ENCODE measurements around the gene RNF112. TPM values are rescaled to one million over a fixed set of nuclear protein-coding genes. Genes with fewer than 3 reads are reported as not detected.

Gene RNF112
- total RNA-seq, 5 donors from 2014 or later (not counting 1 experiment from before 2014, with no cell fraction given): 0.40 to 1.8 (median 1.2) TPM

GRCh38 chr17:19363460-19364035 lies 47.5 kb upstream of the RNF112 start:
- no peaks in the 10 kb centered on the region for H3K36me3 ChIP-seq (ENCODE audit: control insufficient read depth in 2 of 2, extremely low read depth in 1 of 2, insufficient read depth in 1 of 2, low read length in 1 of 2)
- H3K27ac Mint-ChIP-seq: no peak overlapping the region
- peaks cover 0 to 32% of the 10 kb centered on the region in 2 experiments for H3K27me3 ChIP-seq (replicated peaks in 1 of 2; ENCODE audit: control insufficient read depth in 2 of 2, extremely low read depth in 1 of 2, insufficient read depth in 2 of 2, low read length in 1 of 2)
- H3K9me3 Mint-ChIP-seq: no peaks in the 10 kb centered on the region
- ATAC-seq (replicated peaks in 1 of 4) (no peak), DNase-seq (no peak)
- WGBS (ENCODE audit: insufficient coverage): 70% methylated on average over 2 of the region's 6 CpGs
- no peaks in the 10 kb centered on the region for H3K9me3 ChIP-seq
- peaks cover 0 to 14% of the 10 kb centered on the region in 2 experiments for H3K4me1 ChIP-seq (ENCODE audit: control insufficient read depth in 1 of 2, extremely low read depth in 1 of 2, insufficient read depth in 2 of 2, low read length in 2 of 2)
- H3K27me3 Mint-ChIP-seq: peaks cover 9 to 15% of the 10 kb centered on the region in 2 donors
- peaks cover 0 to 14% (median 7%) of the 10 kb centered on the region in 3 donors for H3K4me1 Mint-ChIP-seq
- no peaks in the 10 kb centered on the region for H3K36me3 Mint-ChIP-seq
- H3K4me3 ChIP-seq (ENCODE audit: control insufficient read depth in 1 of 2, extremely low read depth in 1 of 2, low read length in 1 of 2): no peak overlapping the region
- ChIA-PET CTCF (interaction anchor here (0.5 to 2.2 kb wide), 10 partner anchors 8 to 409 kb away, joined by 3 to 64 read pairs (median 6); partner anchors contain the start of gene MAPK7 (in 2 of the 2)), POLR2A (no interaction called here)
- peak overlapping the region in 1 of 3 donors; percentile 31 for H3K4me3 Mint-ChIP-seq
- no peak overlapping the region for H3K27ac ChIP-seq (ENCODE audit: low read length)

GRCh38 chr17:19364699-19365498 lies 46.1 kb upstream of the RNF112 start:
- POLR2A ChIA-PET: interaction anchor here (0.6 to 0.7 kb wide), 2 partner anchors 12 to 13 kb away, joined by 3 to 6 read pairs; no protein-coding TSS in a partner anchor
- no peak for ATAC-seq (replicated peaks in 1 of 4)

GRCh38 chr17:19365499-19365817 lies 45.6 kb upstream of the RNF112 start:
- H3K27me3 Mint-ChIP-seq: peaks cover 0 to 4% of the 10 kb centered on the region in 2 donors
- peaks cover 8 to 30% of the 10 kb centered on the region in 2 experiments for H3K4me1 ChIP-seq (ENCODE audit: control insufficient read depth in 1 of 2, extremely low read depth in 1 of 2, insufficient read depth in 2 of 2, low read length in 2 of 2)
- no peaks in the 10 kb centered on the region for H3K36me3 Mint-ChIP-seq
- no peak overlapping the region for H3K27ac ChIP-seq (ENCODE audit: low read length)
- H3K4me1 Mint-ChIP-seq: peaks cover 17 to 33% (median 23%) of the 10 kb centered on the region in 3 donors
- H3K4me3 Mint-ChIP-seq: no peak overlapping the region
- H3K27me3 ChIP-seq (replicated peaks in 1 of 2; ENCODE audit: control insufficient read depth in 2 of 2, extremely low read depth in 1 of 2, insufficient read depth in 2 of 2, low read length in 1 of 2): peaks cover 0 to 15% of the 10 kb centered on the region in 2 experiments
- H3K9me3 Mint-ChIP-seq: no peaks in the 10 kb centered on the region
- POLR2A ChIA-PET: interaction anchor here (0.6 to 0.7 kb wide), 2 partner anchors 12 kb away, joined by 3 to 6 read pairs; no protein-coding TSS in a partner anchor
- CTCF ChIA-PET: interaction anchor here (0.5 to 2.1 kb wide), 9 partner anchors 9 to 509 kb away, joined by 3 to 11 read pairs (median 3); no protein-coding TSS in a partner anchor
- WGBS (ENCODE audit: insufficient coverage): 83% methylated on average over 1 of the region's 4 CpGs
- no peak overlapping the region for H3K4me3 ChIP-seq (ENCODE audit: control insufficient read depth in 1 of 2, extremely low read depth in 1 of 2, low read length in 1 of 2)
- DNase-seq (no peak), ATAC-seq (replicated peaks in 1 of 4) (no peak)
- H3K9me3 ChIP-seq: no peaks in the 10 kb centered on the region
- H3K36me3 ChIP-seq (ENCODE audit: control insufficient read depth in 2 of 2, extremely low read depth in 1 of 2, insufficient read depth in 1 of 2, low read length in 1 of 2): no peaks in the 10 kb centered on the region
- no peak overlapping the region for H3K27ac Mint-ChIP-seq

More at GRCh38 chr17:19364699-19365498, 46.1 kb upstream of the RNF112 start:
- Mint-ChIP-seq H3K27ac (no peak overlapping the region), H3K4me3 (no peak overlapping the region), H3K36me3 (no peaks in the 10 kb centered on the region), H3K4me1 (peaks cover 12 to 28% (median 18%) of the 10 kb centered on the region in 3 donors), H3K27me3 (peaks cover 4% of the 10 kb centered on the region in 2 donors), H3K9me3 (no peaks in the 10 kb centered on the region)
- Histone ChIP-seq H3K27ac (ENCODE audit: low read length) (no peak overlapping the region), H3K27me3 (replicated peaks in 1 of 2; ENCODE audit: control insufficient read depth in 2 of 2, extremely low read depth in 1 of 2, insufficient read depth in 2 of 2, low read length in 1 of 2) (peaks cover 0 to 19% of the 10 kb centered on the region in 2 experiments), H3K36me3 (ENCODE audit: control insufficient read depth in 2 of 2, extremely low read depth in 1 of 2, insufficient read depth in 1 of 2, low read length in 1 of 2) (no peaks in the 10 kb centered on the region), H3K4me3 (ENCODE audit: control insufficient read depth in 1 of 2, extremely low read depth in 1 of 2, low read length in 1 of 2) (no peak overlapping the region), H3K9me3 (no peaks in the 10 kb centered on the region), H3K4me1 (ENCODE audit: control insufficient read depth in 1 of 2, extremely low read depth in 1 of 2, insufficient read depth in 2 of 2, low read length in 2 of 2) (peaks cover 3 to 24% of the 10 kb centered on the region in 2 experiments)
- DNase-seq: no peak
- CTCF ChIA-PET: interaction anchor here (0.5 to 2.1 kb wide), 9 partner anchors 10 to 510 kb away, joined by 3 to 11 read pairs (median 4); partner anchors contain the start of gene MAPK7 (in 1 of the 2)
- WGBS (ENCODE audit: insufficient coverage): 94% methylated on average over 8 of the region's 14 CpGs

- 84% methylated on average over 5 of the region's 9 CpGs for WGBS (ENCODE audit: insufficient coverage)
- Mint-ChIP-seq H3K9me3 (no peaks in the 10 kb centered on the region), H3K4me3 (no peak overlapping the region), H3K27ac (no peak overlapping the region), H3K36me3 (no peaks in the 10 kb centered on the region), H3K4me1 (peaks cover 23 to 39% (median 29%) of the 10 kb centered on the region in 3 donors), H3K27me3 (peaks cover 0 to 4% of the 10 kb centered on the region in 2 donors)
- DNase-seq (no peak), ATAC-seq (replicated peaks in 1 of 4) (no peak)
- Histone ChIP-seq H3K4me3 (ENCODE audit: control insufficient read depth in 1 of 2, extremely low read depth in 1 of 2, low read length in 1 of 2) (no peak overlapping the region), H3K27me3 (replicated peaks in 1 of 2; ENCODE audit: control insufficient read depth in 2 of 2, extremely low read depth in 1 of 2, insufficient read depth in 2 of 2, low read length in 1 of 2) (peaks cover 0 to 12% of the 10 kb centered on the region in 2 experiments), H3K9me3 (no peaks in the 10 kb centered on the region), H3K4me1 (ENCODE audit: control insufficient read depth in 1 of 2, extremely low read depth in 1 of 2, insufficient read depth in 2 of 2, low read length in 2 of 2) (peaks cover 14 to 36% of the 10 kb centered on the region in 2 experiments), H3K27ac (ENCODE audit: low read length) (no peak overlapping the region), H3K36me3 (ENCODE audit: control insufficient read depth in 2 of 2, extremely low read depth in 1 of 2, insufficient read depth in 1 of 2, low read length in 1 of 2) (no peaks in the 10 kb centered on the region)
- ChIA-PET CTCF (interaction anchor here (0.5 to 2.1 kb wide), 10 partner anchors 9 to 493 kb away, joined by 3 to 11 read pairs (median 3); no protein-coding TSS in a partner anchor), POLR2A (interaction anchor here in 1 of 2 donors (0.7 kb wide), 1 partner anchor 11 kb away, joined by 6 read pairs; no protein-coding TSS in a partner anchor)
Observed at GRCh38 chr17:19365833-19366636, 45.0 kb upstream of the RNF112 start.

GRCh38 chr17:19366637-19366972 lies 44.4 kb upstream of the RNF112 start:
- Histone ChIP-seq H3K4me3 (ENCODE audit: control insufficient read depth in 1 of 2, extremely low read depth in 1 of 2, low read length in 1 of 2) (no peak overlapping the region), H3K36me3 (ENCODE audit: control insufficient read depth in 2 of 2, extremely low read depth in 1 of 2, insufficient read depth in 1 of 2, low read length in 1 of 2) (no peaks in the 10 kb centered on the region), H3K4me1 (ENCODE audit: control insufficient read depth in 1 of 2, extremely low read depth in 1 of 2, insufficient read depth in 2 of 2, low read length in 2 of 2) (peaks cover 15 to 41% of the 10 kb centered on the region in 2 experiments), H3K27me3 (replicated peaks in 1 of 2; ENCODE audit: control insufficient read depth in 2 of 2, extremely low read depth in 1 of 2, insufficient read depth in 2 of 2, low read length in 1 of 2) (peaks cover 0 to 9% of the 10 kb centered on the region in 2 experiments), H3K27ac (ENCODE audit: low read length) (no peak overlapping the region), H3K9me3 (no peaks in the 10 kb centered on the region)
- Mint-ChIP-seq H3K27me3 (peaks cover 0 to 4% of the 10 kb centered on the region in 2 donors), H3K36me3 (no peaks in the 10 kb centered on the region), H3K4me3 (no peak overlapping the region), H3K9me3 (no peaks in the 10 kb centered on the region), H3K4me1 (peaks cover 26 to 42% (median 32%) of the 10 kb centered on the region in 3 donors), H3K27ac (no peak overlapping the region)
- WGBS (ENCODE audit: insufficient coverage): 79% methylated on average over 5 of the region's 5 CpGs
- DNase-seq (no peak), ATAC-seq (replicated peaks in 1 of 4) (no peak)
- ChIA-PET CTCF (interaction anchor here (1.1 to 1.3 kb wide), 3 partner anchors 11 to 246 kb away, joined by 3 to 9 read pairs (median 3); no protein-coding TSS in a partner anchor), POLR2A (no interaction called here)
